Mesendoderm (in vitro differentiated cells): ENCODE measurements around the gene NCCRP1.

ENCODE experiments used
- DNase-seq: peaks from one replicate; pipeline ENCODE4 v3.0.0; 2013
- H2AK5ac ChIP-seq: 2 replicates; pipeline ENCODE4 v1.6.1; 2013; ENCODE audit warnings: low read length, inconsistent platforms
- H2BK120ac ChIP-seq: 2 replicates; pipeline ENCODE4 v1.6.1; 2013; ENCODE audit warnings: low read depth, mild to moderate bottlenecking, low read length, moderate library complexity, mixed read lengths
- H2BK15ac ChIP-seq: replicated peaks from 2 replicates; pipeline ENCODE4 v1.6.1; 2013; ENCODE audit warnings: low read depth, mild to moderate bottlenecking, moderate library complexity
- H2BK5ac ChIP-seq: 2 replicates; pipeline ENCODE4 v1.6.1; 2013; ENCODE audit warnings: low read length, inconsistent platforms
- H3K18ac ChIP-seq: 2 replicates; pipeline ENCODE4 v1.6.1; 2013; ENCODE audit warnings: mild to moderate bottlenecking, low read length, mixed read lengths
- H3K23ac ChIP-seq: one replicate; pipeline ENCODE4 v1.6.1; 2013; ENCODE audit warnings: low read length
- H3K27ac ChIP-seq: 2 replicates; pipeline ENCODE4 v1.5.1; 2013; ENCODE audit warnings: low read depth, mild to moderate bottlenecking, inconsistent platforms, low read length, moderate library complexity
- H3K27me3 ChIP-seq: 2 replicates; pipeline ENCODE4 v1.6.1; 2013; ENCODE audit warnings: low read length, control low read depth, mild to moderate bottlenecking, inconsistent platforms; ENCODE audit not compliant: insufficient read depth, poor library complexity
- H3K36me3 ChIP-seq: 2 replicates; pipeline ENCODE4 v1.6.1; 2013; ENCODE audit warnings: low read length, inconsistent platforms; ENCODE audit not compliant: control insufficient read depth, insufficient read depth
- H3K4ac ChIP-seq: one replicate; pipeline ENCODE4 v1.6.1; 2013; ENCODE audit warnings: low read depth, mild to moderate bottlenecking, low read length, moderate library complexity
- H3K4me1 ChIP-seq: 2 replicates; pipeline ENCODE4 v1.6.1; 2013; ENCODE audit warnings: low read depth, low read length, inconsistent platforms; ENCODE audit not compliant: control insufficient read depth
- H3K4me2 ChIP-seq: 2 replicates; pipeline ENCODE4 v1.6.1; 2013; ENCODE audit warnings: low read length
- H3K4me3 ChIP-seq: 2 replicates; pipeline ENCODE4 v1.5.1; 2013; ENCODE audit warnings: mild to moderate bottlenecking, low read length
- H3K56ac ChIP-seq: one replicate; pipeline ENCODE4 v1.6.1; 2013; ENCODE audit warnings: low read length
- H3K79me1 ChIP-seq: 2 replicates; pipeline ENCODE4 v1.6.1; 2013; ENCODE audit warnings: low read length, inconsistent platforms
- H3K79me2 ChIP-seq: 2 replicates; pipeline ENCODE4 v1.6.1; 2013; ENCODE audit warnings: mild to moderate bottlenecking, low read length; ENCODE audit not compliant: control insufficient read depth, insufficient read depth
- H3K9ac ChIP-seq: 2 replicates; pipeline ENCODE4 v1.6.1; 2013; ENCODE audit warnings: low read length, inconsistent platforms
- H4K5ac ChIP-seq: one replicate; pipeline ENCODE4 v1.6.1; 2013; ENCODE audit warnings: low read length
- H4K8ac ChIP-seq: one replicate; pipeline ENCODE4 v1.6.1; 2013; ENCODE audit warnings: low read depth, mild to moderate bottlenecking, control low read depth, low read length, moderate library complexity
- WGBS: extraction: QIAGEN DNeasy Blood & Tissue Kit; methylation state at CpG from one replicate; pipeline ENCODE4 v1.1.7; 2013; ENCODE audit warnings: low lambda C conversion rate, missing lambda C conversion rate; ENCODE audit not compliant: insufficient coverage; ENCODE audit errors: extremely low coverage; 5-methylcytosine and 5-hydroxymethylcytosine counted together

Gene NCCRP1

DNA sequence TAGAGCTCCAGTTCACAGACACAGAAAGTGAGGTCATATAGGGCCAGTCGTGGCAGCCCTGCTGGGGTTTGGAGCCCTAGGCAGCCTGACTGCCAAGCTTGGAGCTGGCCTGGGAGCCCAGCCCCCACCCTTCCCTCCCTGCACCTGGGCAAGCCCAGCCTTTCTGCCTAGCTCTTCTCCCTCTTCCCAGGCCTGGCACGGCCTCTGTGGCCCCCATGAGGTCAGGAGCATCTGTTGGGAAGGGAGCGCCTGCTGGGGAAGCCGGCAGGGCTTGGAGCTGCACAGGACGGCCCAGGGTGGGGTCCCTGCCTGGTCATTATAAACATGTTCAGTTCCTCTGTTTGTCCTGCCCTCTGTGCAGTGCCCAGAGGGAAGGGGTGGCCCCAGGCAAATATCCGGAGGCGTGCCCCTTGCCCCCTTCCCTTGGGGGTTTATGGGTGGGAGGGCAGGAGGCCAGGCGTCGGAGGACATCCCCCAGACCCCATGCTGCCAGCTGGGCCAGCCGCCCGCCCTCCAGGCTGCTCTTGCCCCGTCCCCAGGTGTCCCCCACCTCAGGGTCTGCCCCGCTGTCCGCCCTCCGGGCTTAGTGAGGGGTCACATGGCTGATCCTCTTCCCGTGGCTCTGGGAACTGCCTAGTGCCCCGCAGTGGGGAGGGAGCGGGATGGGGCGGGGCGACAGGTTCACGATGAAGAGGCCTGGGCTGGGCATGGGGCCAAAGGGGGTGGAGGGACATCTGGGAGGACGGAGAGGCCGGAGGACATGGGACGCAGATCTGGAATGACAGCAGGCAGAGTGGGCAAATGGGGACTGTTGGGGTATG is 30.0 kb upstream of the NCCRP1 start:
- no peak overlapping the region for H4K8ac ChIP-seq
- H3K9ac ChIP-seq: no peak overlapping the region
- H3K27me3 ChIP-seq: no peaks in the 10 kb centered on the region
- no peak overlapping the region for H2AK5ac ChIP-seq
- no peak overlapping the region for H2BK15ac ChIP-seq
- H3K27ac ChIP-seq: no peak overlapping the region
- peak overlapping the region; percentile 25 for H3K56ac ChIP-seq
- no peak overlapping the region for H2BK120ac ChIP-seq
- no peak overlapping the region for H3K4me2 ChIP-seq
- no peak overlapping the region for H4K5ac ChIP-seq
- H3K4me3 ChIP-seq: no peak overlapping the region
- H3K36me3 ChIP-seq: no peaks in the 10 kb centered on the region
- H3K4ac ChIP-seq: no peak overlapping the region
- no peak overlapping the region for H3K23ac ChIP-seq
- H3K79me1 ChIP-seq: peaks cover 9% of the 10 kb centered on the region
- no peak for DNase-seq
- no peak overlapping the region for H3K18ac ChIP-seq
- no CpG with 5 or more reads among the region's 24 CpGs for WGBS
- no peak overlapping the region for H2BK5ac ChIP-seq
- H3K79me2 ChIP-seq: no peaks in the 10 kb centered on the region
- H3K4me1 ChIP-seq: peaks cover 2% of the 10 kb centered on the region

DNA sequence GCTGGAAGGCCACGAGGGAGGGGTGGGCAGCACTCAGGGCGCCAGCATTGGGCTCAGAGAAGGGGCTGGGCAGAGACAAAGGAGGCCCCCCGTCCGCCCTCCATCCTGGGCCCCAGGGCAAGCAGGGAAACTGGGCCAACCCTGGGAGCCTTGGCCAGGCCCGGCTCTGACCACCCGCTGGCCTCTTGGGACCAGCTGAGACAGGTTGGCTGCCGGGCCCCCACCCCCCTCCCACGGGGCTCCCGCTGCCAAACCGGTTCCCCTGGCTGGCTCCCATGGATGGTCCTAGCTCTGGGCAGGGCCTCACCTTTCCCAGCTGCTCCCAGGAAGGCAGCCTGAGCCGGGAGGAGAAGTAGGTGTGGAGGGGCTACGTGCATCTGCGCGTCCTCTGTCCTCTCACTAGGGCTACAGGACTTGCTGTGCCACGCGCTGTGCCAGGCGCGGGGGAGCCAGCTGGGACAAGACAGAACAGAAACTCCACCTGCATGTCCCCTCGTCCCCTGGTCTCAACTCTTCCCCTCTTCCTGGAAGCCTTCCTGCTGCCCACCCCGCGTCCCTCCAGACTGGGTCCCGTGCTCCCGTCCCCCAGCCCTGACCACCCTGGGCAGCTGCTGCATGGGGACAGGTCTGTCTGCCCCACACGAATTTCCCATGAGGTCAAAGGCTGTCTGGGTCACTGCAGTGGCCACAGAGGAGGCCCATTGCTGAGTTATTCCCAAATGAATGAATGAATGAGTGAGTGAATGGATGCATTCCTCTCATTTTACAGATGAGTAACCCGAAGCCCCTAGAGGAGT is 29.1 kb upstream of the NCCRP1 start:
- Histone ChIP-seq H3K4ac (no peak overlapping the region), H2AK5ac (no peak overlapping the region), H2BK5ac (no peak overlapping the region), H4K5ac (no peak overlapping the region), H3K4me1 (peaks cover 2% of the 10 kb centered on the region), H3K4me2 (no peak overlapping the region), H3K79me1 (peaks cover 7% of the 10 kb centered on the region), H3K18ac (no peak overlapping the region), H3K23ac (no peak overlapping the region), H3K79me2 (no peaks in the 10 kb centered on the region), H2BK120ac (no peak overlapping the region), H3K27me3 (no peaks in the 10 kb centered on the region), H3K9ac (no peak overlapping the region), H4K8ac (no peak overlapping the region), H3K56ac (peak overlapping the region; percentile 25), H3K27ac (no peak overlapping the region), H3K4me3 (no peak overlapping the region), H2BK15ac (no peak overlapping the region), H3K36me3 (no peaks in the 10 kb centered on the region)
- WGBS: no CpG with 5 or more reads among the region's 25 CpGs
- DNase-seq: peak; percentile 26

DNA sequence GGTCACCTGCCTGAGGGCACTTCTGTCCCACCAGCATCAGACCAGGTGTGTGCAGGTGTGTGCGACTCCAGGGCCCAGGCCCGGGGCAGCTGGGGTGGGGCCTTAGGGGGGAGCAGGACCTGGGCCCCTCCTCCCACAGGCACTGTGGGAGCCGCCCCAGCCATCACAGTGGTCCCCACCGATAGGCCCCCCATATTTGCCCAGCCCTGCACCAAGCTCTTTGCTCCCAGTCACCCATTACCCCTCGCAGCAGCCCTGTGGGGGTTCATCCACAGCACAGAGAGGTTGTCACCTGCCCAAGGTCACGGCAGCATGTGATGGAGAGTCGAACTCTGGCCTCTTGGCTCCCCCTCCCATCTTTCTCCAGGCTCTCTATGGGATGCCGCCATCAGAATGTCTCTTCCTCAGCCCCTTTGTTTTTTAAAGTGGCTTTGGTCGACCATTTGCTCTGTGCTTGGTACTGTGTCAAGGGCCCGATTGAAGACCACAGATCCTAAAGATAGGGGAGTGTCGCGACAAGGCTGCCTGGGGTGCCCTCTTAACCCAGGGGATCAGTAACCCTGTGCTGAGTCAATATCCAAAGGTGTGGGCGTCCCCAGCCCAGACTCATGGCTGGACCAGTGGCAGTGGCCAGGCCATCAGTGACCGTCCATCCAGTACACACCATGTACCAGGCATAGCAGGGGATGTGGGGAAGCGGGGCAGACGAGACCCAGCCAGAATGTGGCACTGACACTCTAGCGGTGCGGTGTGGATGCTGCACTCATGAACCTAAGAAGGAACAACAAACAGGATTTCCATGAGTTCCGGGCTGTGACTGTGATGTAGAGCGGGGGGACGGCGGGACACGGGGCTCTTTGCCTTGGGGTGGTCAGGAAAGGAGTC is 28.3 kb upstream of the NCCRP1 start:
- no peak overlapping the region for H3K9ac ChIP-seq
- H3K27me3 ChIP-seq: no peaks in the 10 kb centered on the region
- WGBS: no CpG with 5 or more reads among the region's 23 CpGs
- no peak overlapping the region for H2AK5ac ChIP-seq
- H3K4me2 ChIP-seq: no peak overlapping the region
- no peak overlapping the region for H3K4me3 ChIP-seq
- peaks cover 2% of the 10 kb centered on the region for H3K4me1 ChIP-seq
- no peak overlapping the region for H3K56ac ChIP-seq
- H3K79me2 ChIP-seq: no peaks in the 10 kb centered on the region
- peaks cover 5% of the 10 kb centered on the region for H3K79me1 ChIP-seq
- H3K23ac ChIP-seq: no peak overlapping the region
- H3K18ac ChIP-seq: no peak overlapping the region
- H3K27ac ChIP-seq: no peak overlapping the region
- H2BK120ac ChIP-seq: no peak overlapping the region
- no peaks in the 10 kb centered on the region for H3K36me3 ChIP-seq
- no peak overlapping the region for H4K8ac ChIP-seq
- no peak overlapping the region for H4K5ac ChIP-seq
- H2BK15ac ChIP-seq: no peak overlapping the region
- no peak overlapping the region for H2BK5ac ChIP-seq
- no peak for DNase-seq
- no peak overlapping the region for H3K4ac ChIP-seq

DNA sequence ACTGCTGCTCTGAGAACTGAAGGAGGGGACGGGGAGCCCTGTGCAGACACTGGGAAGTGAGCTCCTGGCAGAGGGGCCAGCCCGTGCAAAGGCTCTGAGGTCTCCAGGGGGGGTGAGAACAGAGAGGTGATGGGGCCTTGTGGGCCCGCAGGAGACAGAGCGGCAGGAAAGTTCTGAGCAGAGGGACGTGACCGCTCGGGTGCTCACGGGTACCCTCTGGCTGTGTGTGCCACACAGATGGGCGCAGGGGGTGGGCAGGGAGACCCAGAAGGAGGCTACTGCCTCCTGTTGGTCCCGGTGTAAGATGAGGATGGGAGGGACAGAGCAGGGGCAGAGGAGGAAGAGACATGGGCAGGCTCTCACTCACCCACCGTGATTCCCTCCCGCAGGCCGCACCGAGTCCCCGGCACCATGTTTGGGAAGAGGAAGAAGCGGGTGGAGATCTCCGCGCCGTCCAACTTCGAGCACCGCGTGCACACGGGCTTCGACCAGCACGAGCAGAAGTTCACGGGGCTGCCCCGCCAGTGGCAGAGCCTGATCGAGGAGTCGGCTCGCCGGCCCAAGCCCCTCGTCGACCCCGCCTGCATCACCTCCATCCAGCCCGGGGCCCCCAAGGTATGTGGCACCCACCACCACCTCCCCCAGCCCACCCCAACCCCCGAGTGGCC is 27.5 kb upstream of the NCCRP1 start:
- no peak overlapping the region for H4K5ac ChIP-seq
- H2BK5ac ChIP-seq: no peak overlapping the region
- no peak overlapping the region for H2AK5ac ChIP-seq
- peaks cover 4% of the 10 kb centered on the region for H3K79me1 ChIP-seq
- H3K79me2 ChIP-seq: no peaks in the 10 kb centered on the region
- H3K4ac ChIP-seq: no peak overlapping the region
- no peak overlapping the region for H3K23ac ChIP-seq
- no peak overlapping the region for H3K56ac ChIP-seq
- H3K18ac ChIP-seq: no peak overlapping the region
- no peak overlapping the region for H2BK15ac ChIP-seq
- H3K4me1 ChIP-seq: peaks cover 2% of the 10 kb centered on the region
- H4K8ac ChIP-seq: no peak overlapping the region
- no peak for DNase-seq
- no peak overlapping the region for H3K4me2 ChIP-seq
- H2BK120ac ChIP-seq: no peak overlapping the region
- no peak overlapping the region for H3K9ac ChIP-seq
- H3K27ac ChIP-seq: no peak overlapping the region
- no peaks in the 10 kb centered on the region for H3K36me3 ChIP-seq
- H3K27me3 ChIP-seq: no peaks in the 10 kb centered on the region
- no peak overlapping the region for H3K4me3 ChIP-seq
- WGBS: no CpG with 5 or more reads among the region's 36 CpGs

DNA sequence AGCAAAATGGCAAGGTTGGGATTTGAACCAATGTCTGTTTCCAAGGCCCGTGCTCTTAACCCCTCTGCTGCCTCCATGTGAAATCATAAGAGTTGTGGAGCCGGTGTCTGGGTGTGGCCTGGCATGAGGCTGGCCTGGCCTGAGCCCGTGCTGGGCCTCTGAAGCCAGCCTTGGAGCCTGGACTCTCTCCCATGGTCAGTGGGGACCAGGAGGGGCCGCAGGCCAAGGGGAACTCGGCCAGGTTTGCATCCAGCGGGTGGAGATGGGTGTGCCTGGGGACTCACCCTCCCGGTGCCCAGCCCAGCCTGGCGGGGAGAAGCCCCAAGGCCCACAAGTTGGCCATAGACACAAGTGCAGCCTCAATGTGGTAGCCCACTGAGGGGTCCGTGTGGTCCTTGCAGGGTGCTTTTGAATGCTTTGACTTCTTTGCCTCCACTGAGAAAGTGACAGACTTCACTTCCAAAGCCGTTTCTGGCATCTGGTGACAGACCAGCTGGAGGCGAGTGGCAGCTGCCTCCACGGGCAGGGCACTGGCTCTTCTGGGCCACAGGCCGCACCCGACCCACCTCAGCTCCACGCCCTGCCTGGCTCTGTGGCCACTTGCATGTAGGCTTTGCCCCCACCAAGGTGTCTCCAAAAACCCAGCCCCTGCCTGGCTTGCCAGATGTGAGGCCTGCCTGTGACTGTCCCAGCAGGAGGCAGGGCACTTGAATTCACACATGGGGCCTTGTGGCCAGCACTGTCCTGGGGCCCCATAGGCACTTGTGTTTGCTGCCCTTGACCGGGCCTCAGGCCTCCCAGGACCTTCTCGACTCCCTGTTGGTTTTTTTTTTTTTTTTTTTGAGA is 26.2 kb upstream of the NCCRP1 start:
- Histone ChIP-seq H3K18ac (no peak overlapping the region), H2BK120ac (no peak overlapping the region), H3K79me1 (peaks cover 2% of the 10 kb centered on the region), H3K9ac (no peak overlapping the region), H3K23ac (no peak overlapping the region), H4K8ac (no peak overlapping the region), H3K79me2 (no peaks in the 10 kb centered on the region), H2BK15ac (no peak overlapping the region), H3K4me1 (peaks cover 2% of the 10 kb centered on the region), H3K27ac (no peak overlapping the region), H2BK5ac (no peak overlapping the region), H3K4me2 (no peak overlapping the region), H2AK5ac (no peak overlapping the region), H3K56ac (no peak overlapping the region), H3K27me3 (no peaks in the 10 kb centered on the region), H3K4me3 (no peak overlapping the region), H3K36me3 (no peaks in the 10 kb centered on the region), H4K5ac (no peak overlapping the region), H3K4ac (no peak overlapping the region)
- WGBS: no CpG with 5 or more reads among the region's 17 CpGs
- DNase-seq: no peak
